HepG2 (cell line): Measurements from ENCODE around the gene MT4.

ENCODE experiments used
- EP300 ChIP-seq, 3 experiments: sonication (generic) in 1 of 3; formaldehyde crosslinking in 1 of 3; IDR thresholded peaks; 2 replicates each; pipeline versions ENCODE4 v1.5.1 to v1.6.1; 2011 to 2020; ENCODE audit warnings: low read depth in 2 of 3, low read length in 2 of 3, borderline replicate concordance in 1 of 3, improper control_type of control experiment in 1 of 3, mild to moderate bottlenecking in 1 of 3, missing genetic modification reagents in 1 of 3, moderate library complexity in 1 of 3
- EZH2 ChIP-seq: conservative IDR thresholded peaks from 2 replicates; pipeline ENCODE4 v1.6.1; 2012; ENCODE audit warnings: mild to moderate bottlenecking, low read depth, low read length, moderate library complexity
- MAFK ChIP-seq, 2 experiments: IDR thresholded peaks in 1 of 2; conservative IDR thresholded peaks in 1 of 2; 2 replicates each; pipeline ENCODE4 v1.6.1; 2011; ENCODE audit warnings: improper control_type of control experiment in 2 of 2, low read length in 2 of 2
- POLR2A ChIP-seq, 2 experiments: IDR thresholded peaks; 2 replicates each; pipeline ENCODE4 v1.6.1; 2011; ENCODE audit warnings: low read depth in 2 of 2, low read length in 2 of 2, mild to moderate bottlenecking in 1 of 2, moderate library complexity in 1 of 2; ENCODE audit not compliant: insufficient read depth in 1 of 2
- POLR2AphosphoS5 ChIP-seq: IDR thresholded peaks from 2 replicates; pipeline ENCODE4 v1.6.1; 2012; ENCODE audit warnings: low read depth, low read length
- ZBTB1 ChIP-seq: sonication (generic); formaldehyde crosslinking; IDR thresholded peaks from 2 replicates; pipeline ENCODE4 v1.4.0; 2020; ENCODE audit warnings: missing genetic modification reagents, borderline replicate concordance
- ZFP41 ChIP-seq: sonication (generic); formaldehyde crosslinking; IDR thresholded peaks from 2 replicates; pipeline ENCODE4 v1.4.0; 2020; ENCODE audit warnings: mild to moderate bottlenecking, missing genetic modification reagents, borderline replicate concordance
- ZNF296 ChIP-seq: sonication (generic); formaldehyde crosslinking; conservative IDR thresholded peaks from 2 replicates; pipeline ENCODE4 v1.5.0; 2020; ENCODE audit warnings: mild to moderate bottlenecking, missing genetic modification reagents
- TF ChIP-seq, protein P1 (sequence below): sonication (generic); formaldehyde crosslinking; IDR thresholded peaks from 2 replicates; pipeline ENCODE4 v1.5.1; 2020; ENCODE audit warnings: missing genetic modification reagents, mild to moderate bottlenecking, borderline replicate concordance
- TF ChIP-seq, protein P2 (sequence below): sonication (generic); formaldehyde crosslinking; IDR thresholded peaks from 2 replicates; pipeline ENCODE4 v1.4.0; 2020; ENCODE audit warnings: missing genetic modification reagents
- TF ChIP-seq, protein P3 (sequence below): sonication (generic); formaldehyde crosslinking; IDR thresholded peaks from 2 replicates; pipeline ENCODE4 v1.5.0; 2020; ENCODE audit warnings: mild to moderate bottlenecking, missing genetic modification reagents, moderate library complexity
- TF ChIP-seq, protein P4 (sequence below): IDR thresholded peaks from 2 replicates; pipeline ENCODE4 v1.6.1; 2016

DNA sequence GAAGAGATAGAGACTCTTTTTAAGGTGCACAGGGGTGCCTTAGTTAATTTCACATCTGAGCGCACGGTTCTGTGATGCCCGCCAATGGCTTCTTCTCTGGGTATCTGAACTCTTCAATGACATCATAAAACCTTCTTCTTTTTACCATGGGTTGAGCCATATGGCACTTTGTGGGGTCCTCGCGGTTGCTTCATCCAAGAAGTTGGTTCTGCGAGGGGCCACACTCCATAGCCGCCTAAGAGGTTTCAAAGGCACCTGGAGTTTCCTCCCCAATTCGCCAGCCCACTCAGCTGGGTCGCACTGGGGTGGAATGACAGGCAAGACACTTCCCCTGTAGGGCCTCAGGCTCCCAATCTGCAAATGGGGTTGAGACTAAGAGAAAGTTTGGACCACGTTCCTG lies 10.4 kb upstream of the MT4 start:
- TF ChIP-seq, protein P1, sequence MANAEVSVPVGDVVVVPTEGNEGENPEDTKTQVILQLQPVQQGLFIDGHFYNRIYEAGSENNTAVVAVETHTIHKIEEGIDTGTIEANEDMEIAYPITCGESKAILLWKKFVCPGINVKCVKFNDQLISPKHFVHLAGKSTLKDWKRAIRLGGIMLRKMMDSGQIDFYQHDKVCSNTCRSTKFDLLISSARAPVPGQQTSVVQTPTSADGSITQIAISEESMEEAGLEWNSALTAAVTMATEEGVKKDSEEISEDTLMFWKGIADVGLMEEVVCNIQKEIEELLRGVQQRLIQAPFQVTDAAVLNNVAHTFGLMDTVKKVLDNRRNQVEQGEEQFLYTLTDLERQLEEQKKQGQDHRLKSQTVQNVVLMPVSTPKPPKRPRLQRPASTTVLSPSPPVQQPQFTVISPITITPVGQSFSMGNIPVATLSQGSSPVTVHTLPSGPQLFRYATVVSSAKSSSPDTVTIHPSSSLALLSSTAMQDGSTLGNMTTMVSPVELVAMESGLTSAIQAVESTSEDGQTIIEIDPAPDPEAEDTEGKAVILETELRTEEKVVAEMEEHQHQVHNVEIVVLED: no peak
- no peak for TF ChIP-seq ZBTB1
- no peak for TF ChIP-seq POLR2A (IDR thresholded peaks at IDR 0.05; ENCODE audit: insufficient read depth in 1 of 2, low read depth in 2 of 2, low read length in 2 of 2)
- TF ChIP-seq EP300 (IDR thresholded peaks at IDR 0.05; ENCODE audit: low read depth in 2 of 2, low read length in 2 of 2): no peak
- no peak for TF ChIP-seq EP300 (CRISPR knock-in tag; IDR thresholded peaks at IDR 0.05; ENCODE audit: borderline replicate concordance)
- TF ChIP-seq ZNF296 (CRISPR knock-in tag): no peak
- no peak for TF ChIP-seq EZH2
- no peak for TF ChIP-seq MAFK (conservative IDR thresholded peaks at IDR 0.05 in 1 of 2, IDR thresholded peaks at IDR 0.05 in 1 of 2; ENCODE audit: low read length in 2 of 2)
- no peak for TF ChIP-seq POLR2AphosphoS5
- TF ChIP-seq, protein P2, sequence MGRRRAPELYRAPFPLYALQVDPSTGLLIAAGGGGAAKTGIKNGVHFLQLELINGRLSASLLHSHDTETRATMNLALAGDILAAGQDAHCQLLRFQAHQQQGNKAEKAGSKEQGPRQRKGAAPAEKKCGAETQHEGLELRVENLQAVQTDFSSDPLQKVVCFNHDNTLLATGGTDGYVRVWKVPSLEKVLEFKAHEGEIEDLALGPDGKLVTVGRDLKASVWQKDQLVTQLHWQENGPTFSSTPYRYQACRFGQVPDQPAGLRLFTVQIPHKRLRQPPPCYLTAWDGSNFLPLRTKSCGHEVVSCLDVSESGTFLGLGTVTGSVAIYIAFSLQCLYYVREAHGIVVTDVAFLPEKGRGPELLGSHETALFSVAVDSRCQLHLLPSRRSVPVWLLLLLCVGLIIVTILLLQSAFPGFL (CRISPR knock-in tag): no peak
- TF ChIP-seq, protein P3, sequence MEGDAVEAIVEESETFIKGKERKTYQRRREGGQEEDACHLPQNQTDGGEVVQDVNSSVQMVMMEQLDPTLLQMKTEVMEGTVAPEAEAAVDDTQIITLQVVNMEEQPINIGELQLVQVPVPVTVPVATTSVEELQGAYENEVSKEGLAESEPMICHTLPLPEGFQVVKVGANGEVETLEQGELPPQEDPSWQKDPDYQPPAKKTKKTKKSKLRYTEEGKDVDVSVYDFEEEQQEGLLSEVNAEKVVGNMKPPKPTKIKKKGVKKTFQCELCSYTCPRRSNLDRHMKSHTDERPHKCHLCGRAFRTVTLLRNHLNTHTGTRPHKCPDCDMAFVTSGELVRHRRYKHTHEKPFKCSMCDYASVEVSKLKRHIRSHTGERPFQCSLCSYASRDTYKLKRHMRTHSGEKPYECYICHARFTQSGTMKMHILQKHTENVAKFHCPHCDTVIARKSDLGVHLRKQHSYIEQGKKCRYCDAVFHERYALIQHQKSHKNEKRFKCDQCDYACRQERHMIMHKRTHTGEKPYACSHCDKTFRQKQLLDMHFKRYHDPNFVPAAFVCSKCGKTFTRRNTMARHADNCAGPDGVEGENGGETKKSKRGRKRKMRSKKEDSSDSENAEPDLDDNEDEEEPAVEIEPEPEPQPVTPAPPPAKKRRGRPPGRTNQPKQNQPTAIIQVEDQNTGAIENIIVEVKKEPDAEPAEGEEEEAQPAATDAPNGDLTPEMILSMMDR (CRISPR knock-in tag): no peak
- TF ChIP-seq, protein P4, sequence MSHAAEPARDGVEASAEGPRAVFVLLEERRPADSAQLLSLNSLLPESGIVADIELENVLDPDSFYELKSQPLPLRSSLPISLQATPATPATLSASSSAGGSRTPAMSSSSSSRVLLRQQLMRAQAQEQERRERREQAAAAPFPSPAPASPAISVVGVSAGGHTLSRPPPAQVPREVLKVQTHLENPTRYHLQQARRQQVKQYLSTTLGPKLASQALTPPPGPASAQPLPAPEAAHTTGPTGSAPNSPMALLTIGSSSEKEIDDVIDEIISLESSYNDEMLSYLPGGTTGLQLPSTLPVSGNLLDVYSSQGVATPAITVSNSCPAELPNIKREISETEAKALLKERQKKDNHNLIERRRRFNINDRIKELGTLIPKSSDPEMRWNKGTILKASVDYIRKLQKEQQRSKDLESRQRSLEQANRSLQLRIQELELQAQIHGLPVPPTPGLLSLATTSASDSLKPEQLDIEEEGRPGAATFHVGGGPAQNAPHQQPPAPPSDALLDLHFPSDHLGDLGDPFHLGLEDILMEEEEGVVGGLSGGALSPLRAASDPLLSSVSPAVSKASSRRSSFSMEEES (CRISPR knock-in tag): no peak
- no peak for TF ChIP-seq ZFP41 (CRISPR knock-in tag)
